Neural cell (in vitro differentiated cells): ENCODE results near the gene MPDU1. TPM values are rescaled to one million over a fixed set of nuclear protein-coding genes. Genes with fewer than 3 reads are reported as not detected.

ENCODE experiments used
- H2AFZ ChIP-seq: fragments of 200-600, 300-800 bp; sonication (generic), shearing (Covaris generic); 2 replicates; pipeline ENCODE4 v1.6.0; 2014; ENCODE audit warnings: low read depth, mild to moderate bottlenecking, antibody characterized with exemption, low read length, moderate library complexity
- H3F3A ChIP-seq: fragments of 200-600 bp; shearing (Covaris generic); 2 replicates; pipeline ENCODE4 v1.6.1; 2016; ENCODE audit warnings: mild to moderate bottlenecking, moderate library complexity, mixed read lengths, antibody characterized with exemption, low read length; ENCODE audit not compliant: insufficient read depth, poor library complexity, severe bottlenecking
- H3K27ac ChIP-seq: fragments of 200-600, 300-800 bp; sonication (generic), shearing (Covaris generic); 2 replicates; pipeline ENCODE4 v1.5.1; 2014; ENCODE audit warnings: mild to moderate bottlenecking, low read length, moderate library complexity
- H3K27me3 ChIP-seq: fragments of 300-800, 200-600 bp; sonication (generic), shearing (Covaris generic); 2 replicates; pipeline ENCODE4 v1.6.0; 2014; ENCODE audit warnings: mild to moderate bottlenecking, low read depth, low read length, moderate library complexity; ENCODE audit not compliant: insufficient read depth
- H3K36me3 ChIP-seq: fragments of 300-800, 200-600 bp; sonication (generic), shearing (Covaris generic); 2 replicates; pipeline ENCODE4 v1.5.1; 2014; ENCODE audit warnings: mild to moderate bottlenecking, antibody characterized with exemption, low read length, moderate library complexity; ENCODE audit not compliant: insufficient read depth
- H3K4me2 ChIP-seq: fragments of 300-800, 200-600 bp; sonication (generic), shearing (Covaris generic); 2 replicates; pipeline ENCODE4 v1.6.0; 2014; ENCODE audit warnings: mild to moderate bottlenecking, low read length
- H3K4me3 ChIP-seq: fragments of 300-800, 200-600 bp; sonication (generic), shearing (Covaris generic); 2 replicates; pipeline ENCODE4 v1.5.1; 2014; ENCODE audit warnings: mild to moderate bottlenecking, low read length, moderate library complexity
- H3K79me2 ChIP-seq: fragments of 200-600 bp; shearing (Covaris generic); replicated peaks from 2 replicates; pipeline ENCODE4 v1.6.0; 2014; ENCODE audit warnings: mild to moderate bottlenecking, low read length, moderate library complexity; ENCODE audit not compliant: insufficient read depth
- H3K9ac ChIP-seq: fragments of 300-800, 200-600 bp; sonication (generic), shearing (Covaris generic); 2 replicates; pipeline ENCODE4 v1.6.1; 2016; ENCODE audit warnings: mild to moderate bottlenecking, low read length, mixed read lengths
- H3K9me2 ChIP-seq: fragments of 200-600 bp; shearing (Covaris generic); 2 replicates; pipeline ENCODE4 v1.6.1; 2016; ENCODE audit warnings: mild to moderate bottlenecking, low read length, mixed read lengths; ENCODE audit not compliant: insufficient read depth
- H3K9me3 ChIP-seq: fragments of 200-600, 300-800 bp; sonication (generic), shearing (Covaris generic); 2 replicates; pipeline ENCODE4 v1.6.1; 2016; ENCODE audit warnings: mild to moderate bottlenecking, mixed run types, low read length, moderate library complexity, mixed read lengths
- H4K20me1 ChIP-seq: fragments of 200-600 bp; shearing (Covaris generic); 2 replicates; pipeline ENCODE4 v1.6.1; 2016; ENCODE audit warnings: mild to moderate bottlenecking, mixed run types; ENCODE audit not compliant: insufficient read depth
- EP300 ChIP-seq: fragments of 450-650 bp; conservative IDR thresholded peaks from 2 replicates; pipeline ENCODE4 v1.6.1; 2014; ENCODE audit warnings: antibody characterized with exemption, mild to moderate bottlenecking, moderate library complexity; ENCODE audit not compliant: poor library complexity, severe bottlenecking
- EZH2 ChIP-seq: fragments of 200-600, 300-800 bp; shearing (Covaris generic), sonication (generic); IDR thresholded peaks from 2 replicates; pipeline ENCODE4 v1.6.1; 2014; ENCODE audit warnings: antibody characterized with exemption, low read length, borderline replicate concordance, mild to moderate bottlenecking; ENCODE audit not compliant: insufficient read depth, poor library complexity, severe bottlenecking
- MXI1 ChIP-seq: fragments of 450-650 bp; conservative IDR thresholded peaks from 2 replicates; pipeline ENCODE4 v1.6.1; 2014; ENCODE audit warnings: antibody characterized with exemption, mild to moderate bottlenecking; ENCODE audit not compliant: poor library complexity, severe bottlenecking
- POLR2AphosphoS5 ChIP-seq: IDR thresholded peaks from 2 replicates; pipeline ENCODE4 v1.6.1; 2012
- RAD21 ChIP-seq: fragments of 450-650 bp; conservative IDR thresholded peaks from 2 replicates; pipeline ENCODE4 v1.6.1; 2014; ENCODE audit warnings: antibody characterized with exemption, mild to moderate bottlenecking, moderate library complexity
- SMC3 ChIP-seq: fragments of 450-650 bp; conservative IDR thresholded peaks from 2 replicates; pipeline ENCODE4 v1.6.1; 2014; ENCODE audit warnings: antibody characterized with exemption, mild to moderate bottlenecking, moderate library complexity; ENCODE audit not compliant: poor library complexity
- TAF1 ChIP-seq: IDR thresholded peaks from 2 replicates; pipeline ENCODE4 v1.6.1; 2012; ENCODE audit warnings: low read depth
- polyA plus RNA-seq: library from polyadenylated mRNA; depleted of rRNA; stranded (reverse); fragments of >200 nt; gene quantifications from 2 replicates; pipeline ENCODE4 v1.2.3, GENCODE V29; 2014
- TF ChIP-seq, protein P1 (sequence below): fragments of 450-650 bp; IDR thresholded peaks from 2 replicates; pipeline ENCODE4 v1.5.1; 2014; ENCODE audit warnings: antibody characterized with exemption, mild to moderate bottlenecking, moderate library complexity; ENCODE audit not compliant: poor library complexity, severe bottlenecking
- TF ChIP-seq, protein P2 (sequence below): IDR thresholded peaks from 2 replicates; pipeline ENCODE4 v1.6.1; 2012; ENCODE audit warnings: borderline replicate concordance

Gene MPDU1
- polyA plus RNA-seq, 1 donor from 2014 or later, result 110 TPM

DNA sequence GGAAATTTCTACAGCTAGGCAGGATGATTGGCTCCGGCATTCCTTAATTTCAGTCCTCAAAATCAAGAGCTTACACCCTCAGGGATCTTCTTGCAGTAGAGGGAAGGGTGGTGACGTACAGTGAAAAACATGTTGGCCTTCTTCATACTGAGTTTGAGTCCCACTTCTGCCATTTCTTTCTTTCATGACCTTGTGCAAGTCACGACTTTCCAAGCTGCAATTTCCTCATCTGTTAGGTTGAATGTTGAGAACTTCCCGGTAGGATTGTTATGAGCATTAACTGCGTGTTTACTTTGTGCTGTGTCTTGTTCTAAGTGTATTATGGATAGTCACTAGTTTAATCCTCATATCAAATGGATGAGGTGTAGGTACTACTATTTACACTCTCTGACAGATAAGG lies 14.1 kb upstream of the MPDU1 start:
- H3K27ac ChIP-seq, result no peak overlapping the region
- H3K79me2 ChIP-seq, result peaks cover 18% of the 10 kb centered on the region
- H3K4me3 ChIP-seq, result no peak overlapping the region
- no peak overlapping the region for H3K9ac ChIP-seq
- H3K9me3 ChIP-seq, result no peaks in the 10 kb centered on the region
- no peaks in the 10 kb centered on the region for H3K9me2 ChIP-seq
- no peaks in the 10 kb centered on the region for H3F3A ChIP-seq
- H3K4me2 ChIP-seq, result no peak overlapping the region
- no peak overlapping the region for H2AFZ ChIP-seq
- no peaks in the 10 kb centered on the region for H3K27me3 ChIP-seq
- H3K36me3 ChIP-seq, result peaks cover 7% of the 10 kb centered on the region
- peaks cover 9% of the 10 kb centered on the region for H4K20me1 ChIP-seq
- TF ChIP-seq RAD21 (no peak), EP300 (no peak), TAF1 (no peak)
- TF ChIP-seq, protein P1, sequence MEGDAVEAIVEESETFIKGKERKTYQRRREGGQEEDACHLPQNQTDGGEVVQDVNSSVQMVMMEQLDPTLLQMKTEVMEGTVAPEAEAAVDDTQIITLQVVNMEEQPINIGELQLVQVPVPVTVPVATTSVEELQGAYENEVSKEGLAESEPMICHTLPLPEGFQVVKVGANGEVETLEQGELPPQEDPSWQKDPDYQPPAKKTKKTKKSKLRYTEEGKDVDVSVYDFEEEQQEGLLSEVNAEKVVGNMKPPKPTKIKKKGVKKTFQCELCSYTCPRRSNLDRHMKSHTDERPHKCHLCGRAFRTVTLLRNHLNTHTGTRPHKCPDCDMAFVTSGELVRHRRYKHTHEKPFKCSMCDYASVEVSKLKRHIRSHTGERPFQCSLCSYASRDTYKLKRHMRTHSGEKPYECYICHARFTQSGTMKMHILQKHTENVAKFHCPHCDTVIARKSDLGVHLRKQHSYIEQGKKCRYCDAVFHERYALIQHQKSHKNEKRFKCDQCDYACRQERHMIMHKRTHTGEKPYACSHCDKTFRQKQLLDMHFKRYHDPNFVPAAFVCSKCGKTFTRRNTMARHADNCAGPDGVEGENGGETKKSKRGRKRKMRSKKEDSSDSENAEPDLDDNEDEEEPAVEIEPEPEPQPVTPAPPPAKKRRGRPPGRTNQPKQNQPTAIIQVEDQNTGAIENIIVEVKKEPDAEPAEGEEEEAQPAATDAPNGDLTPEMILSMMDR, result no peak

DNA sequence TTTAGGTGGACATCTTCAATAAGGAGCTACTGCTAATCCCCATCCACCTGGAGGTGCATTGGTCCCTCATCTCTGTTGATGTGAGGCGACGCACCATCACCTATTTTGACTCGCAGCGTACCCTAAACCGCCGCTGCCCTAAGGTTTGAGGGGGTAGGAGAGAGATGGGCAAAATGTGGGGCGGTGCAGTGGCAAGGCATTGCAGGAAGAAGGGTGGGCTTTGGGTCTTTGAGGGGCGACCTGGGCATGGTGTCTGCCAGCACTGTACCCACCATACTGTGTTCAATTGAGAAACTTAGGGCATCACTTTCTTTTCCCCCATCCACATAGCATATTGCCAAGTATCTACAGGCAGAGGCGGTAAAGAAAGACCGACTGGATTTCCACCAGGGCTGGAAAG lies 13.3 kb upstream of the MPDU1 start:
- TF ChIP-seq EZH2 (no peak), MXI1 (no peak), RAD21 (no peak), POLR2AphosphoS5 (no peak), EP300 (no peak), TAF1 (no peak), SMC3 (no peak)
- TF ChIP-seq, protein P1, result no peak
- TF ChIP-seq, protein P2, sequence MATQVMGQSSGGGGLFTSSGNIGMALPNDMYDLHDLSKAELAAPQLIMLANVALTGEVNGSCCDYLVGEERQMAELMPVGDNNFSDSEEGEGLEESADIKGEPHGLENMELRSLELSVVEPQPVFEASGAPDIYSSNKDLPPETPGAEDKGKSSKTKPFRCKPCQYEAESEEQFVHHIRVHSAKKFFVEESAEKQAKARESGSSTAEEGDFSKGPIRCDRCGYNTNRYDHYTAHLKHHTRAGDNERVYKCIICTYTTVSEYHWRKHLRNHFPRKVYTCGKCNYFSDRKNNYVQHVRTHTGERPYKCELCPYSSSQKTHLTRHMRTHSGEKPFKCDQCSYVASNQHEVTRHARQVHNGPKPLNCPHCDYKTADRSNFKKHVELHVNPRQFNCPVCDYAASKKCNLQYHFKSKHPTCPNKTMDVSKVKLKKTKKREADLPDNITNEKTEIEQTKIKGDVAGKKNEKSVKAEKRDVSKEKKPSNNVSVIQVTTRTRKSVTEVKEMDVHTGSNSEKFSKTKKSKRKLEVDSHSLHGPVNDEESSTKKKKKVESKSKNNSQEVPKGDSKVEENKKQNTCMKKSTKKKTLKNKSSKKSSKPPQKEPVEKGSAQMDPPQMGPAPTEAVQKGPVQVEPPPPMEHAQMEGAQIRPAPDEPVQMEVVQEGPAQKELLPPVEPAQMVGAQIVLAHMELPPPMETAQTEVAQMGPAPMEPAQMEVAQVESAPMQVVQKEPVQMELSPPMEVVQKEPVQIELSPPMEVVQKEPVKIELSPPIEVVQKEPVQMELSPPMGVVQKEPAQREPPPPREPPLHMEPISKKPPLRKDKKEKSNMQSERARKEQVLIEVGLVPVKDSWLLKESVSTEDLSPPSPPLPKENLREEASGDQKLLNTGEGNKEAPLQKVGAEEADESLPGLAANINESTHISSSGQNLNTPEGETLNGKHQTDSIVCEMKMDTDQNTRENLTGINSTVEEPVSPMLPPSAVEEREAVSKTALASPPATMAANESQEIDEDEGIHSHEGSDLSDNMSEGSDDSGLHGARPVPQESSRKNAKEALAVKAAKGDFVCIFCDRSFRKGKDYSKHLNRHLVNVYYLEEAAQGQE, result no peak
- no peak overlapping the region for H3K4me2 ChIP-seq
- no peaks in the 10 kb centered on the region for H3K9me3 ChIP-seq
- peaks cover 26% of the 10 kb centered on the region for H3K79me2 ChIP-seq
- H3F3A ChIP-seq, result no peaks in the 10 kb centered on the region
- H3K36me3 ChIP-seq, result peaks cover 12% of the 10 kb centered on the region
- H3K27ac ChIP-seq, result no peak overlapping the region
- peaks cover 17% of the 10 kb centered on the region for H4K20me1 ChIP-seq
- no peak overlapping the region for H2AFZ ChIP-seq
- no peak overlapping the region for H3K4me3 ChIP-seq
- H3K9me2 ChIP-seq, result no peaks in the 10 kb centered on the region
- H3K9ac ChIP-seq, result no peak overlapping the region
- H3K27me3 ChIP-seq, result no peaks in the 10 kb centered on the region
